Measurements from ENCODE around the gene DPYD.

DNA sequence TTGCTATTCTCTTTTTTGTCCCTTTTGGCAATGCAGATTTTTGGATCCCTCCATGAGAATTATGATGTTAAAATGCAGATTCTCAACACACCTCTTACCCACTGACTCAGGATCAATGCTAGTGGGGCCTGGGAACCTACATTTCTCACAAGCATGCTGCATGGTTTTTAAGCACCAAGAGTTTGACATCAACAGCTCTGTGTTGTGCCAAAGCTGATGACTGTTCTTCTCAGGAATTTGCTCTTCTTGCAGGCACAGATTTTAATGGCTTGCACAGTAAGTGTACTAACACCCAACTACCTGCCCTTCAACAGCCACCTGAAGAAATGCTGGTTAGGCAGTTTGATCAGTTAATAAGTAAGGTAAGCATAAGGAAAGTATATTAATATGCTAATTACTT, 730.5 kb downstream of the DPYD start:
- TF ChIP-seq, protein P1, sequence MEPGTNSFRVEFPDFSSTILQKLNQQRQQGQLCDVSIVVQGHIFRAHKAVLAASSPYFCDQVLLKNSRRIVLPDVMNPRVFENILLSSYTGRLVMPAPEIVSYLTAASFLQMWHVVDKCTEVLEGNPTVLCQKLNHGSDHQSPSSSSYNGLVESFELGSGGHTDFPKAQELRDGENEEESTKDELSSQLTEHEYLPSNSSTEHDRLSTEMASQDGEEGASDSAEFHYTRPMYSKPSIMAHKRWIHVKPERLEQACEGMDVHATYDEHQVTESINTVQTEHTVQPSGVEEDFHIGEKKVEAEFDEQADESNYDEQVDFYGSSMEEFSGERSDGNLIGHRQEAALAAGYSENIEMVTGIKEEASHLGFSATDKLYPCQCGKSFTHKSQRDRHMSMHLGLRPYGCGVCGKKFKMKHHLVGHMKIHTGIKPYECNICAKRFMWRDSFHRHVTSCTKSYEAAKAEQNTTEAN (CRISPR knock-in tag; IDR thresholded peaks at IDR 0.05), result no peak
- TF ChIP-seq CTCF (IDR thresholded peaks at IDR 0.05), result no peak
- TF ChIP-seq TCF7 (CRISPR knock-in tag; IDR thresholded peaks at IDR 0.05; ENCODE audit: low read depth), result no peak
- no peak for TF ChIP-seq USF2 (CRISPR knock-in tag; IDR thresholded peaks at IDR 0.05)
- no peak for TF ChIP-seq JUN (CRISPR knock-in tag; IDR thresholded peaks at IDR 0.05)
- no peak for TF ChIP-seq CREB1 (CRISPR knock-in tag; IDR thresholded peaks at IDR 0.05)
- TF ChIP-seq FOXP4 (CRISPR knock-in tag; IDR thresholded peaks at IDR 0.05), result no peak
- TF ChIP-seq, protein P2, sequence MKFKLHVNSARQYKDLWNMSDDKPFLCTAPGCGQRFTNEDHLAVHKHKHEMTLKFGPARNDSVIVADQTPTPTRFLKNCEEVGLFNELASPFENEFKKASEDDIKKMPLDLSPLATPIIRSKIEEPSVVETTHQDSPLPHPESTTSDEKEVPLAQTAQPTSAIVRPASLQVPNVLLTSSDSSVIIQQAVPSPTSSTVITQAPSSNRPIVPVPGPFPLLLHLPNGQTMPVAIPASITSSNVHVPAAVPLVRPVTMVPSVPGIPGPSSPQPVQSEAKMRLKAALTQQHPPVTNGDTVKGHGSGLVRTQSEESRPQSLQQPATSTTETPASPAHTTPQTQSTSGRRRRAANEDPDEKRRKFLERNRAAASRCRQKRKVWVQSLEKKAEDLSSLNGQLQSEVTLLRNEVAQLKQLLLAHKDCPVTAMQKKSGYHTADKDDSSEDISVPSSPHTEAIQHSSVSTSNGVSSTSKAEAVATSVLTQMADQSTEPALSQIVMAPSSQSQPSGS (CRISPR knock-in tag; IDR thresholded peaks at IDR 0.05; ENCODE audit: borderline replicate concordance, low read depth), result no peak

Measured in WTC11 (cell line).